ENCODE results near the gene CRYL1.

Gene CRYL1

DNA sequence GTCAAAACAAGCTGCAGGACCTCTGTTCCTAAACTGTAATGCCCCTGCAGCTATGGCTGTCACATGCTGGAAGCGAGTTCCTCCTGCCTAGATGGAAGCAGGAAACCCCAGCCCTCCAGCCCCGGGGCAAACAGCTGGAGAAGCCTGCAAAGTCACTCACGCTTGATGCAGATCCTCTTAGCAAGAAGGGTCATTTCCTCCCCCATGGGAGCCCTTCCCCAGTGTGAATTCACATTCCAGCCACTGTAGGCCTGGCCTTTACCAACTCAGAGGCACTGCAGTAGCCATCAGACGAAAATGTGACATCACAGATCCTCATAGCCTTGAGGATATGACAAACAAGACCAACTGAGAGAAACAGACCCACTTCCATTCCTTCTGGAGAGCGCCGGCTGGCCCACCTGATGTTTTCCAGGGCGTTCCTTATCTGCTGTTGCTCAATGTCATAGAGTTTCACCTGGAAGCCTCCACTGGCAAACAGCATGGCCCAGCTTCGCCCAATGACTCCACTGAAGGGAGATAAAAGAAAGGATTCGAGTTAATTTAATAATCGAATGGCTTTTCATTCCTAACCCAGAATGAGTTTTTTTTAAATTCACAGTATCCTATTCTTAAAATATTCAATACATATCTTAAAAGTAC, 13.5 kb downstream of the CRYL1 start:
- H3K27ac ChIP-seq (ENCODE audit: low read depth, low read length), result no peak overlapping the region

DNA sequence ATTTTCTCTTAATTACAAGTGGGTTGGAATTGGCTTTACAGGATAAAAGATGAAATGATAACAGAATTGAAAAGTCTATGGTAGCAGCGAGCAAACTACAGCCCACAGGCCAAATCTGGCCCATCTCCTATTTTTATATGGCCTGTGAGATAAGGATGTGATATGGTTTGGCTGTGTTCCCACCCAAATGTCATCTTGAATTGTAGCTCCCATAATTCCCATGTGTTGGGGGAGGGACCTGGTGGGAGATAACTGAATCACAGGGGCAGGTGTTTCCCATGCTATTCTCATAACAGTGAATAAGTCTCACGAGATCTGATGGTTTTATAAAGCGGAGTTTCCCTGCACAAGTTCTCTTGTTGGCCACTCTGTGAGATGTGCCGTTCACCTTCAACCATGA, 19.0 kb downstream of the CRYL1 start:
- Histone ChIP-seq H4K20me1 (ENCODE audit: low read depth, low read length) (no peaks in the 10 kb centered on the region), H2AFZ (ENCODE audit: low read depth, low read length, severe bottlenecking) (no peak overlapping the region), H3K27ac (ENCODE audit: low read depth, low read length) (no peak overlapping the region), H3K4me3 (ENCODE audit: insufficient read depth, low read length, poor library complexity, severe bottlenecking) (no peak overlapping the region), H3K27me3 (ENCODE audit: low read length) (no peaks in the 10 kb centered on the region), H3K9me2 (replicated peaks; ENCODE audit: insufficient read depth, low read length) (no peaks in the 10 kb centered on the region), H3F3A (ENCODE audit: insufficient read depth) (no peaks in the 10 kb centered on the region), H3K4me2 (ENCODE audit: low read depth, low read length, poor library complexity, severe bottlenecking) (no peak overlapping the region), H3K9ac (ENCODE audit: low read length) (no peak overlapping the region), H3K9me3 (ENCODE audit: insufficient read depth, low read length) (no peaks in the 10 kb centered on the region), H3K79me2 (ENCODE audit: insufficient read depth, low read length) (no peaks in the 10 kb centered on the region), H3K36me3 (ENCODE audit: low read length) (no peaks in the 10 kb centered on the region)
- TF ChIP-seq, protein P1, sequence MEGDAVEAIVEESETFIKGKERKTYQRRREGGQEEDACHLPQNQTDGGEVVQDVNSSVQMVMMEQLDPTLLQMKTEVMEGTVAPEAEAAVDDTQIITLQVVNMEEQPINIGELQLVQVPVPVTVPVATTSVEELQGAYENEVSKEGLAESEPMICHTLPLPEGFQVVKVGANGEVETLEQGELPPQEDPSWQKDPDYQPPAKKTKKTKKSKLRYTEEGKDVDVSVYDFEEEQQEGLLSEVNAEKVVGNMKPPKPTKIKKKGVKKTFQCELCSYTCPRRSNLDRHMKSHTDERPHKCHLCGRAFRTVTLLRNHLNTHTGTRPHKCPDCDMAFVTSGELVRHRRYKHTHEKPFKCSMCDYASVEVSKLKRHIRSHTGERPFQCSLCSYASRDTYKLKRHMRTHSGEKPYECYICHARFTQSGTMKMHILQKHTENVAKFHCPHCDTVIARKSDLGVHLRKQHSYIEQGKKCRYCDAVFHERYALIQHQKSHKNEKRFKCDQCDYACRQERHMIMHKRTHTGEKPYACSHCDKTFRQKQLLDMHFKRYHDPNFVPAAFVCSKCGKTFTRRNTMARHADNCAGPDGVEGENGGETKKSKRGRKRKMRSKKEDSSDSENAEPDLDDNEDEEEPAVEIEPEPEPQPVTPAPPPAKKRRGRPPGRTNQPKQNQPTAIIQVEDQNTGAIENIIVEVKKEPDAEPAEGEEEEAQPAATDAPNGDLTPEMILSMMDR (IDR thresholded peaks at IDR 0.05; ENCODE audit: insufficient read depth, low read length, poor library complexity, severe bottlenecking), result no peak
- no peak for TF ChIP-seq EZH2phosphoT487 (conservative IDR thresholded peaks at IDR 0.05; ENCODE audit: low read length)

More for the DNA sequence above, 13.5 kb downstream of the CRYL1 start:
- H3F3A ChIP-seq (ENCODE audit: insufficient read depth), result no peaks in the 10 kb centered on the region
- H4K20me1 ChIP-seq (ENCODE audit: low read depth, low read length), result no peaks in the 10 kb centered on the region
- H3K79me2 ChIP-seq (ENCODE audit: insufficient read depth, low read length), result no peaks in the 10 kb centered on the region
- H3K27me3 ChIP-seq (ENCODE audit: low read length), result no peaks in the 10 kb centered on the region
- H3K9me2 ChIP-seq (replicated peaks; ENCODE audit: insufficient read depth, low read length), result no peaks in the 10 kb centered on the region
- no peak overlapping the region for H3K4me3 ChIP-seq (ENCODE audit: insufficient read depth, low read length, poor library complexity, severe bottlenecking)
- H3K9me3 ChIP-seq (ENCODE audit: insufficient read depth, low read length), result no peaks in the 10 kb centered on the region
- no peaks in the 10 kb centered on the region for H3K36me3 ChIP-seq (ENCODE audit: low read length)
- TF ChIP-seq, protein P1 (IDR thresholded peaks at IDR 0.05; ENCODE audit: insufficient read depth, low read length, poor library complexity, severe bottlenecking), result no peak
- TF ChIP-seq EZH2phosphoT487 (conservative IDR thresholded peaks at IDR 0.05; ENCODE audit: low read length), result no peak
- H2AFZ ChIP-seq (ENCODE audit: low read depth, low read length, severe bottlenecking), result no peak overlapping the region
- no peak overlapping the region for H3K9ac ChIP-seq (ENCODE audit: low read length)
- H3K4me2 ChIP-seq (ENCODE audit: low read depth, low read length, poor library complexity, severe bottlenecking), result no peak overlapping the region

DNA sequence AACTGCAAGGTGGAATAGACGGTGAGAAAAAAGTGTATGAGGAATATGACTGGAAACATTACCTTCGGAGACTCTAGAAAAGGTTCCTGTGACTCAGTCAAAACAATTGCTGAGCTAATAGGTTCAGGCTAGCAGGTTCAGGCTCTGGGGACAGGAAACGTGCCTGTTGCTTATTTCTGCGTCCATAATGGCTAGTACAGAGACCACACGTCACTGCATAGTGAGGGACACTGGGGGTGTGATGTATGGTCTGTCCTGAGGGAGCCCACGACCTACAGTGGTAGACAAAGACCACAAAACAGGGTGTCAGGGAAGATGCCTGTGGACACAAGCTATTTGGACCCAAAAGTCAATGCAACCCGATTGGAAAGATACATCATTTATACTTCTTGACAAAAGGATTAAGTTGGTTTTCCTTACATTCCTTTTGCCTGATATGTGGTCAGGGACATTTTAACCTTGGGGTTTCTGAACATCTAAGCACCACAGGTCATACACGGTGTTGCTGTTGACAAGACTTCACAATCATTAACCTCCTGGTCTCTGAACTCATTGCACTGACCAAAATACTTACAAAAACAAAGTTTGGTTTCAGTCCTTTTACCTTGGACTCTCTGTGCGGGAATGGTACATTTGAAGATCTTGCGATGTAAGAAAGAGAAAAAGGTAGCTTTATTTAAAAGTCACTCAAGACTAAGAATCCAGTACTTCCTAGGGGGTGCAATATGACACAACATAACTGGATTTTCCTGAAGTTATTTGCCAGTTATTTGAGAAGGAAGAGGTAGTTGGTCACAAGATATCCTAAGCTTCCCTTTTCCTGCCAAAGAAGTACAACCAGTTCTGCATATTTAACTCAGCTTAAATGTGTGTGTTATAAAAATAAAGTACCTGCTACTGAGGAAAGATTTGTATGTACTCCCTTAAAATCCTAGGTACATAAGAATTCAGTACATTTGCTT, 20.0 kb downstream of the CRYL1 start:
- Histone ChIP-seq H2AFZ (ENCODE audit: low read depth, low read length, severe bottlenecking) (no peak overlapping the region), H3K9me2 (replicated peaks; ENCODE audit: insufficient read depth, low read length) (no peaks in the 10 kb centered on the region), H3K9me3 (ENCODE audit: insufficient read depth, low read length) (peaks cover 5% of the 10 kb centered on the region; the same call in 1 of the 2 replicates), H3K27ac (ENCODE audit: low read depth, low read length) (no peak overlapping the region), H3K4me3 (ENCODE audit: insufficient read depth, low read length, poor library complexity, severe bottlenecking) (no peak overlapping the region), H3K27me3 (ENCODE audit: low read length) (no peaks in the 10 kb centered on the region), H3K36me3 (ENCODE audit: low read length) (no peaks in the 10 kb centered on the region), H3K9ac (ENCODE audit: low read length) (no peak overlapping the region), H4K20me1 (ENCODE audit: low read depth, low read length) (no peaks in the 10 kb centered on the region), H3F3A (ENCODE audit: insufficient read depth) (no peaks in the 10 kb centered on the region), H3K4me2 (ENCODE audit: low read depth, low read length, poor library complexity, severe bottlenecking) (no peak overlapping the region), H3K79me2 (ENCODE audit: insufficient read depth, low read length) (no peaks in the 10 kb centered on the region)
- TF ChIP-seq, protein P1 (IDR thresholded peaks at IDR 0.05; ENCODE audit: insufficient read depth, low read length, poor library complexity, severe bottlenecking), result no peak
- no peak for TF ChIP-seq EZH2phosphoT487 (conservative IDR thresholded peaks at IDR 0.05; ENCODE audit: low read length)

All from SU-DHL-6 (cell line).